WTC11 (cell line): ENCODE results near the gene NUDT14.

Experiments used
- ZBTB21 ChIP-seq: sonication (generic); formaldehyde crosslinking; IDR thresholded peaks from 2 replicates; pipeline ENCODE4 v1.8.1; 2023; ENCODE audit warnings: mild to moderate bottlenecking, missing genetic modification reagents, borderline replicate concordance
- ZNF121 ChIP-seq: sonication (generic); formaldehyde crosslinking; IDR thresholded peaks from 2 replicates; pipeline ENCODE4 v1.8.0; 2023; ENCODE audit warnings: missing genetic modification reagents
- ZNF423 ChIP-seq: fragments of 250-450 bp; sonication (Bioruptor Pico); IDR thresholded peaks from 2 replicates; pipeline ENCODE4 v2.1.2; 2022; ENCODE audit warnings: mild to moderate bottlenecking, moderate library complexity
- TF ChIP-seq, protein P1 (sequence below): sonication (generic); formaldehyde crosslinking; IDR thresholded peaks from 2 replicates; pipeline ENCODE4 v1.8.1; 2022; ENCODE audit warnings: low read depth, mild to moderate bottlenecking, moderate library complexity, missing genetic modification reagents, borderline replicate concordance
- TF ChIP-seq, protein P2 (sequence below): sonication (generic); formaldehyde crosslinking; IDR thresholded peaks from 2 replicates; pipeline ENCODE4 v1.8.1; 2023; ENCODE audit warnings: mild to moderate bottlenecking, missing genetic modification reagents
- TF ChIP-seq, protein P3 (sequence below): fragments of 200-600 bp; IDR thresholded peaks from 2 replicates; pipeline ENCODE4 v1.8.0; 2022; ENCODE audit warnings: antibody characterized with exemption

DNA sequence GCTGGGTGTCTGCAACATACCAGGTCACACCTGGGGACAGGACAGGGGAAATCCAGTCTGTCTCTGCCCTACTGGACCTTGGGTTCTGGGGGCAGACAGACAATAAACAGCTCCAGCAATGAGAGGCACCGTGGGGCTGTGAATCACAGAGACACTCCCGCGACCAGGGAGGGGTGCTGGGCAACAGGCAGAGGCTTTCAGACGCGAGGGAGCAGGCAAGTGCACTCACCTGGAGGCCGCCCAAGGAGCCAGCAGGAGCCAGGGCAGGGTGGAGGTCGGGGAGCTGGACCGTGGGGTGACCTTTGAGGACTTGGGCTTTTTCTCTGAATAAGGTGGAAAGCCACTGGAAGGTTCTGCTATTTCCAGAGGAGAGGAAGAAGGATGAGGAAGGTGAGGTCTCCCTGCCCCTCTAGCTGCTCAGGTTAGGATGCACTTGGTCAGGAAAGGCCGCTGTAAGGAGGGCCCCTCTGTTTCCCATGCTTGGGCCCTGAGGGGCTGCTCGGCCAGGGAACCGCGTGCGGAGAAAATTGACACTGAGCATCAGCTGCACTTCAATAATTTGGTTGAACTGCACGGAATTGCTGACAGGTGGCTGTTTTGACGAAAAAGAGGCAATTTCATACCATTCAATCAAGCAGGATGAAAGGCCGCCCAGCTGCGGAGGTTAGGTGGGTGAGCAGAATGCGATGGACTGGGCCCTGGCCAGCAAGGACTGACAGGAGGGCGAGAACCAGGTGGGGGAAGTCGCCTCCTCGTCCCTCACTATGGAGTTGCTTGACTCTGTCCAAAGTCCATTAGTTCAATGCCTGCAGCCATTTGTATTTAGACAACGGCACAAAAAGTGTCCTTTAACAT, 54.8 kb downstream of the NUDT14 start:
- TF ChIP-seq, protein P1, sequence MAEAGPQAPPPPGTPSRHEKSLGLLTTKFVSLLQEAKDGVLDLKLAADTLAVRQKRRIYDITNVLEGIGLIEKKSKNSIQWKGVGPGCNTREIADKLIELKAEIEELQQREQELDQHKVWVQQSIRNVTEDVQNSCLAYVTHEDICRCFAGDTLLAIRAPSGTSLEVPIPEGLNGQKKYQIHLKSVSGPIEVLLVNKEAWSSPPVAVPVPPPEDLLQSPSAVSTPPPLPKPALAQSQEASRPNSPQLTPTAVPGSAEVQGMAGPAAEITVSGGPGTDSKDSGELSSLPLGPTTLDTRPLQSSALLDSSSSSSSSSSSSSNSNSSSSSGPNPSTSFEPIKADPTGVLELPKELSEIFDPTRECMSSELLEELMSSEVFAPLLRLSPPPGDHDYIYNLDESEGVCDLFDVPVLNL (CRISPR knock-in tag) = no peak
- TF ChIP-seq ZNF121 = no peak
- TF ChIP-seq, protein P2, sequence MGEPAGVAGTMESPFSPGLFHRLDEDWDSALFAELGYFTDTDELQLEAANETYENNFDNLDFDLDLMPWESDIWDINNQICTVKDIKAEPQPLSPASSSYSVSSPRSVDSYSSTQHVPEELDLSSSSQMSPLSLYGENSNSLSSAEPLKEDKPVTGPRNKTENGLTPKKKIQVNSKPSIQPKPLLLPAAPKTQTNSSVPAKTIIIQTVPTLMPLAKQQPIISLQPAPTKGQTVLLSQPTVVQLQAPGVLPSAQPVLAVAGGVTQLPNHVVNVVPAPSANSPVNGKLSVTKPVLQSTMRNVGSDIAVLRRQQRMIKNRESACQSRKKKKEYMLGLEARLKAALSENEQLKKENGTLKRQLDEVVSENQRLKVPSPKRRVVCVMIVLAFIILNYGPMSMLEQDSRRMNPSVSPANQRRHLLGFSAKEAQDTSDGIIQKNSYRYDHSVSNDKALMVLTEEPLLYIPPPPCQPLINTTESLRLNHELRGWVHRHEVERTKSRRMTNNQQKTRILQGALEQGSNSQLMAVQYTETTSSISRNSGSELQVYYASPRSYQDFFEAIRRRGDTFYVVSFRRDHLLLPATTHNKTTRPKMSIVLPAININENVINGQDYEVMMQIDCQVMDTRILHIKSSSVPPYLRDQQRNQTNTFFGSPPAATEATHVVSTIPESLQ (CRISPR knock-in tag) = no peak
- TF ChIP-seq, protein P3, sequence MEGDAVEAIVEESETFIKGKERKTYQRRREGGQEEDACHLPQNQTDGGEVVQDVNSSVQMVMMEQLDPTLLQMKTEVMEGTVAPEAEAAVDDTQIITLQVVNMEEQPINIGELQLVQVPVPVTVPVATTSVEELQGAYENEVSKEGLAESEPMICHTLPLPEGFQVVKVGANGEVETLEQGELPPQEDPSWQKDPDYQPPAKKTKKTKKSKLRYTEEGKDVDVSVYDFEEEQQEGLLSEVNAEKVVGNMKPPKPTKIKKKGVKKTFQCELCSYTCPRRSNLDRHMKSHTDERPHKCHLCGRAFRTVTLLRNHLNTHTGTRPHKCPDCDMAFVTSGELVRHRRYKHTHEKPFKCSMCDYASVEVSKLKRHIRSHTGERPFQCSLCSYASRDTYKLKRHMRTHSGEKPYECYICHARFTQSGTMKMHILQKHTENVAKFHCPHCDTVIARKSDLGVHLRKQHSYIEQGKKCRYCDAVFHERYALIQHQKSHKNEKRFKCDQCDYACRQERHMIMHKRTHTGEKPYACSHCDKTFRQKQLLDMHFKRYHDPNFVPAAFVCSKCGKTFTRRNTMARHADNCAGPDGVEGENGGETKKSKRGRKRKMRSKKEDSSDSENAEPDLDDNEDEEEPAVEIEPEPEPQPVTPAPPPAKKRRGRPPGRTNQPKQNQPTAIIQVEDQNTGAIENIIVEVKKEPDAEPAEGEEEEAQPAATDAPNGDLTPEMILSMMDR = no peak
- no peak for TF ChIP-seq ZBTB21 (CRISPR knock-in tag)
- TF ChIP-seq ZNF423 = no peak
